Thyroid gland (tissue), 4 donors: ENCODE measurements around the gene PRR33.

ENCODE experiments used
- POLR2A ChIP-seq, 2 donors: fragments of 450-650 bp; IDR thresholded peaks; one replicate each; pipeline ENCODE4 v1.6.1; 2017; ENCODE audit warnings: antibody characterized with exemption in 2 of 2, mild to moderate bottlenecking in 2 of 2, moderate library complexity in 1 of 2
- TF ChIP-seq, protein P1 (sequence below), 6 experiments: fragments of 200-600 bp in 3 of 6; fragments of 450-650 bp in 3 of 6; sonication (generic) in 3 of 6; IDR thresholded peaks; one replicate each; pipeline ENCODE4 v1.5.1; 2016 to 2019; ENCODE audit warnings: antibody characterized with exemption in 6 of 6, mild to moderate bottlenecking in 2 of 6, inconsistent platforms in 1 of 6, moderate library complexity in 1 of 6

DNA sequence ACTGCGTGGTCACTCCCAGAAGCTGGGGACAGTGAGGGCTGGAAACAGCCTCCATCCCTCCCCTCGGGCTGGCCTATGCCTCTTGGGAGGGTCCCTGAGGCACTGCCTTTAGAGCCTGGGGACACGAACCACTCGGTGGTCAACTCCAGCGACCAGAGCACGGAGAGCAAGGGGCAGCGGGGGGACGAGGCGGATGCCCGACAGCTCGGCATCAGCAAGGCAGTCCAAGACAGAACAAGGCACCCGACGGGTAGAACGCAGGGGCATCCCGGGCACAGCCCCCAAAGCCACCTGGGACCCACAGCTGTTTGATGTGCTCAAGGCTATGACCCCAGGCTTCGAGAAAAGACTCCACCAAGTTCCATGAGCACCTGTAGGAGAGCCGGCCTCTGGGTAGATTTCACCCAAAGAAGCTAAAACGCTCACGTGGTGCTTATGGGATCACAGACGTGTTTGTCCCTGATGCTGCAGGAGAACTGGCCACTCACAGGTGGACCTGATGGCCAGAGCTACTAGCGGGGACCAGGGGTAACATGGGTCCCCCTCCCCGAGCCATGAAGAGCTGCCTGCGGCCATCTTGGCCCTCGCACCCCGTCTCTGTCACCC is 39.3 kb downstream of the PRR33 start:
- TF ChIP-seq, protein P1, sequence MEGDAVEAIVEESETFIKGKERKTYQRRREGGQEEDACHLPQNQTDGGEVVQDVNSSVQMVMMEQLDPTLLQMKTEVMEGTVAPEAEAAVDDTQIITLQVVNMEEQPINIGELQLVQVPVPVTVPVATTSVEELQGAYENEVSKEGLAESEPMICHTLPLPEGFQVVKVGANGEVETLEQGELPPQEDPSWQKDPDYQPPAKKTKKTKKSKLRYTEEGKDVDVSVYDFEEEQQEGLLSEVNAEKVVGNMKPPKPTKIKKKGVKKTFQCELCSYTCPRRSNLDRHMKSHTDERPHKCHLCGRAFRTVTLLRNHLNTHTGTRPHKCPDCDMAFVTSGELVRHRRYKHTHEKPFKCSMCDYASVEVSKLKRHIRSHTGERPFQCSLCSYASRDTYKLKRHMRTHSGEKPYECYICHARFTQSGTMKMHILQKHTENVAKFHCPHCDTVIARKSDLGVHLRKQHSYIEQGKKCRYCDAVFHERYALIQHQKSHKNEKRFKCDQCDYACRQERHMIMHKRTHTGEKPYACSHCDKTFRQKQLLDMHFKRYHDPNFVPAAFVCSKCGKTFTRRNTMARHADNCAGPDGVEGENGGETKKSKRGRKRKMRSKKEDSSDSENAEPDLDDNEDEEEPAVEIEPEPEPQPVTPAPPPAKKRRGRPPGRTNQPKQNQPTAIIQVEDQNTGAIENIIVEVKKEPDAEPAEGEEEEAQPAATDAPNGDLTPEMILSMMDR (IDR thresholded peaks at IDR 0.05), result no peak
- TF ChIP-seq POLR2A (IDR thresholded peaks at IDR 0.05), result no peak
